Small intestine (tissue), 7 donors: ENCODE measurements around the gene PAK5. TPM values are rescaled to one million over a fixed set of nuclear protein-coding genes. Genes with fewer than 3 reads are reported as not detected.

Experiments used
- DNase-seq, 2 donors: peaks; one replicate each; pipeline versions ENCODE4 v3.0.0 to v3.0.0-alpha.2; 2013
- FAIRE-seq: peaks from 2 replicates; lab custom pipeline; 2012; peaks lifted over from hg19 to GRCh38; lab: Jason Lieb, UNC
- H3K27ac ChIP-seq, 3 donors: one replicate each; pipeline ENCODE4 v1.5.1; 2013; ENCODE audit warnings: low read length in 2 of 3, mild to moderate bottlenecking in 2 of 3, control low read depth in 1 of 3, inconsistent platforms in 1 of 3, low read depth in 1 of 3, moderate library complexity in 1 of 3
- H3K27me3 ChIP-seq, 3 donors: one replicate each; pipeline ENCODE4 v1.6.1; 2013; ENCODE audit warnings: low read length in 3 of 3, inconsistent platforms in 1 of 3; ENCODE audit not compliant: control insufficient read depth in 3 of 3, insufficient read depth in 3 of 3
- H3K36me3 ChIP-seq, 3 donors: one replicate each; pipeline ENCODE4 v1.6.1; 2013; ENCODE audit warnings: low read length in 3 of 3, inconsistent platforms in 1 of 3, low read depth in 1 of 3, mild to moderate bottlenecking in 1 of 3, moderate library complexity in 1 of 3; ENCODE audit not compliant: control insufficient read depth in 3 of 3, insufficient read depth in 2 of 3
- H3K4me1 ChIP-seq, 3 donors: one replicate each; pipeline ENCODE4 v1.6.1; 2013; ENCODE audit warnings: low read length in 2 of 3, inconsistent platforms in 1 of 3, low read depth in 1 of 3, mild to moderate bottlenecking in 1 of 3, moderate library complexity in 1 of 3; ENCODE audit not compliant: control insufficient read depth in 3 of 3, insufficient read depth in 2 of 3
- H3K4me3 ChIP-seq, 3 donors: one replicate each; pipeline ENCODE4 v1.5.1; 2013; ENCODE audit warnings: low read length in 3 of 3, control low read depth in 1 of 3, inconsistent platforms in 1 of 3, low read depth in 1 of 3, mild to moderate bottlenecking in 1 of 3, moderate library complexity in 1 of 3
- H3K9me3 ChIP-seq, 2 donors: one replicate each; pipeline ENCODE4 v1.6.1; 2013; ENCODE audit warnings: low read depth in 1 of 2, low read length in 1 of 2; ENCODE audit not compliant: control insufficient read depth in 2 of 2, insufficient read depth in 1 of 2
- WGBS, 3 donors: extraction: QIAGEN DNeasy Blood & Tissue Kit; methylation state at CpG; one replicate each; pipeline ENCODE4 v1.1.7; 2013; 5-methylcytosine and 5-hydroxymethylcytosine counted together
- polyA plus RNA-seq, 4 donors: library from polyadenylated mRNA; stranded (reverse) in 3 of 4; unstranded in 1 of 4; fragments of 200-250 nt in 3 of 4; fragments of 120-200 nt in 1 of 4; gene quantifications; one replicate each; pipeline versions ENCODE4 v1.2.1 to v1.2.3, GENCODE V29; 2013
- donor health status: healthy with polysubstance abuse.
- donor health status: control.
- donor health status: control.
- donor health status: Bipolar disorder and iron deficiency.
- donor health status: healthy.

PAK5 gene
- polyA plus RNA-seq, 4 donors = 0.10 to 0.27 TPM; not detected in 2

DNA sequence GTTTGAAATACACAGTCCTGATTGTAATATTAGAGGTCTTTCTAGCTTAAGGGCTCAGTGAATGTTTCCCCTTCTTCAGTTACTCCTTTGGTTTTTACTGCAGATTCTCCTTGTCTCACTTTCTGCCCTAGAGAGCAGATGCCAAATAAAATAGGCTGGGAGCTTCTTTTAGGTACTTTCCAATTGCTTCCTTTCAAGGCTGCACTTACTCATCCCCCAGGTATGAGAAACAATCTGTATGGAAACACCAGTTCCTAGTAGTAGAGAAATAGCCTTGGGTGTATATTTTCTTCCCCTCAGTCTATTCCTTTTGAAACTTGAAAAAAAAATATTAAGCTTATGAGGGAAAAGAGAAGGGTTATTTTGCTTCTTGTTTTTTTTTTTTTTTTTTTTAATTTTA, 139.7 kb downstream of the PAK5 start:
- Histone ChIP-seq H3K27me3 (no peaks in the 10 kb centered on the region), H3K27ac (no peak overlapping the region), H3K4me1 (no peaks in the 10 kb centered on the region), H3K36me3 (no peaks in the 10 kb centered on the region), H3K9me3 (no peaks in the 10 kb centered on the region), H3K4me3 (no peak overlapping the region)
- FAIRE-seq = no peak
- no peak for DNase-seq

DNA sequence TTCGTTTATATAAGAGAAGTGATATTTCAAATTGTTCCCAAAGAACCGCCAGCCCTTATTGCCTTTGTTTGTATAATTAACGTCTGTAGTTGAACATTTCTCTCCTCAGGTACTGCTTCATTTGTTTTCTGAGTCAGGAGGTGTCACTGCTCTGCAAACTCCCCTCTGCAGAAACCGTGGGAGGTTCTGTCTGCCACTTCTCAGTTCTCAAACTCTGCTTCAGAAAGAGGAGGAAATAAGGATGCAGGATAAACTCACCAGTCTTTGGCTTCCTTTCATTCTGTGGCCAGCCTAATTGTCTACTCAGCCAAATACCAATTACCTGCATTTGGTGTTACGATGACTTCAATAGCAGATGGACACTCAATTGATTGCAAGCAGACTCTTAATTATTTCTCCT, 149.8 kb downstream of the PAK5 start:
- Histone ChIP-seq H3K36me3 (no peaks in the 10 kb centered on the region), H3K4me3 (no peak overlapping the region), H3K4me1 (no peaks in the 10 kb centered on the region), H3K27ac (no peak overlapping the region), H3K27me3 (no peaks in the 10 kb centered on the region), H3K9me3 (no peaks in the 10 kb centered on the region)
- no peak for FAIRE-seq
- no peak for DNase-seq
- WGBS, 3 donors = 55 to 57% (median 57%) methylated on average over 5 of the region's 5 CpGs

DNA sequence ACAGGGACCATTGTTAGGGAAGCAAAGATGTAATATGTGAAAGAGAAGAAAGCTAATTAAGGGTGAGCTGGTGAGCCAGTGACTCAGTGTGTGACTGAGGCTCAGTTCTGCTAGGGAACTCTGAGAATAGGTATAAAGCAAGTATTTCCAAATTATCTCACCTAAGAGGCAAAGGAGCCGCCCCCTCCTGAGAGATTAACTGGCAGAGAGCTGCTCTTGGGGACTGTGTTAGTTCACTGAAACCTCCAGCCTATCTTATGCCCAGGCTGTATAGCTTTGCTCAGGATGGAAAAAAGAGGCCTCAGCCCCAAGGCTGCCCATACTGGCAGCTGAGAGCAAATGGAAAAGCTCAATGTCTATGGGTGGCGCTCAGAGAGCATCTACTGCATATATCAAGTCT, 152.0 kb downstream of the PAK5 start:
- no peaks in the 10 kb centered on the region for H3K4me1 ChIP-seq
- H3K9me3 ChIP-seq = no peaks in the 10 kb centered on the region
- H3K4me3 ChIP-seq = no peak overlapping the region
- H3K27me3 ChIP-seq = no peaks in the 10 kb centered on the region
- no peak for DNase-seq
- FAIRE-seq = no peak
- no peaks in the 10 kb centered on the region for H3K36me3 ChIP-seq
- H3K27ac ChIP-seq = no peak overlapping the region
- WGBS, 3 donors = 84 to 90% (median 86%) methylated on average over 2 of the region's 2 CpGs

- H3K9me3 ChIP-seq = no peaks in the 10 kb centered on the region
- no peaks in the 10 kb centered on the region for H3K36me3 ChIP-seq
- H3K4me1 ChIP-seq = no peaks in the 10 kb centered on the region
- H3K27ac ChIP-seq = no peak overlapping the region
- DNase-seq (no peak), FAIRE-seq (no peak)
- H3K27me3 ChIP-seq = no peaks in the 10 kb centered on the region
- 43 to 78% (median 49%) methylated on average over 4 of the region's 4 CpGs for WGBS, 3 donors
- H3K4me3 ChIP-seq = no peak overlapping the region
These were observed 152.4 kb downstream of the PAK5 start for GRCh38 chr20:9686455-9686854.

DNA sequence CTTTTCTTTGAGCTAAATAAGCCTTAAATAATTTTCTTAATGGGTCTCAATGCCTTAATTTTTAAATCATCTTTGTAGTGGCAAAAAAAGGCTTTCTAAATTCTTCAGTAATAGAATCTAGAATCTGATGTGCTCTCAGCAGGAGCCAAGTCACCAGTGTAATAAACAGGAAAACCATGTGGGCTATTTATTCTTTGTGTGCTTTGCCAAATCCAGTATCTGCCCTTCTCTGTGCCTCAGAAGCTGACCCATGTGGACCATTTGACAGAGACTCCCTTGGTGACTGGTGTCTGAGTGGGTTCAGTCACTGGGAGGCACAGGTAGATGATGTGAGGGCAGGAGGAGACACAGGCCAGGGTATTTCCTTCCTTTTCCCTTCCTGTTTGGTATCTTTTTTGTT, 152.9 kb downstream of the PAK5 start:
- Histone ChIP-seq H3K4me1 (no peaks in the 10 kb centered on the region), H3K27me3 (no peaks in the 10 kb centered on the region), H3K9me3 (no peaks in the 10 kb centered on the region), H3K36me3 (no peaks in the 10 kb centered on the region), H3K4me3 (no peak overlapping the region), H3K27ac (no peak overlapping the region)
- no peak for DNase-seq
- FAIRE-seq = no peak

- FAIRE-seq = no peak
- Histone ChIP-seq H3K36me3 (no peaks in the 10 kb centered on the region), H3K4me3 (no peak overlapping the region)
These were observed 153.9 kb downstream of the PAK5 start for GRCh38 chr20:9685011-9685410.

GRCh38 chr20:9677100-9677623, 161.7 kb downstream of the PAK5 start:
- 83 to 86% (median 83%) methylated on average over 3 of the region's 3 CpGs for WGBS, 3 donors
- no peak for DNase-seq
- no peaks in the 10 kb centered on the region for H3K36me3 ChIP-seq

More at GRCh38 chr20:9685011-9685410, 153.9 kb downstream of the PAK5 start:
- Histone ChIP-seq H3K27ac (no peak overlapping the region), H3K4me1 (no peaks in the 10 kb centered on the region), H3K27me3 (no peaks in the 10 kb centered on the region), H3K9me3 (no peaks in the 10 kb centered on the region)
- DNase-seq = no peak

GRCh38 chr20:9672981-9673380, 165.9 kb downstream of the PAK5 start:
- no peak overlapping the region for H3K27ac ChIP-seq
- no peak overlapping the region for H3K4me3 ChIP-seq
- no peaks in the 10 kb centered on the region for H3K36me3 ChIP-seq
- no peaks in the 10 kb centered on the region for H3K9me3 ChIP-seq
- H3K4me1 ChIP-seq = no peaks in the 10 kb centered on the region
- no peak for FAIRE-seq
- DNase-seq = no peak
- no peaks in the 10 kb centered on the region for H3K27me3 ChIP-seq

More at GRCh38 chr20:9677100-9677623, 161.7 kb downstream of the PAK5 start:
- no peaks in the 10 kb centered on the region for H3K4me1 ChIP-seq
- H3K9me3 ChIP-seq = no peaks in the 10 kb centered on the region
- no peak overlapping the region for H3K4me3 ChIP-seq
- H3K27ac ChIP-seq = no peak overlapping the region
- no peak for FAIRE-seq
- H3K27me3 ChIP-seq = no peaks in the 10 kb centered on the region

- DNase-seq (no peak), FAIRE-seq (no peak)
- WGBS, 3 donors = 73 to 81% (median 76%) methylated on average over 2 of the region's 2 CpGs
- no peak overlapping the region for H3K27ac ChIP-seq
- H3K27me3 ChIP-seq = no peaks in the 10 kb centered on the region
- H3K36me3 ChIP-seq = no peaks in the 10 kb centered on the region
- H3K4me1 ChIP-seq = no peaks in the 10 kb centered on the region
- H3K9me3 ChIP-seq = no peaks in the 10 kb centered on the region
- no peak overlapping the region for H3K4me3 ChIP-seq
These were observed 166.8 kb downstream of the PAK5 start for GRCh38 chr20:9672027-9672426.
